Measurements from ENCODE around the gene RELL1. TPM values are rescaled to one million over a fixed set of nuclear protein-coding genes. Genes with fewer than 3 reads are reported as not detected.

RELL1 gene
- 100 to 1,000 TPM in 1 of 4 donors, 10 to 100 TPM in 3; 65.4 to 158 (median 82.5) TPM for total RNA-seq

GRCh38 chr4:37686373-37687193, at the start of gene RELL1:
Gene RELL1, minus strand, starts transcription at chr4:37686376. Its CDS starts 89 bp downstream, at chr4:37686287.
- DNase-seq (ENCODE audit: low spot score) (peak; percentile 98), ATAC-seq (ENCODE audit: low FRiP score) (peak; percentile 98)
- no peak for TF ChIP-seq CTCF (IDR thresholded peaks at IDR 0.05)

GRCh38 chr4:37735578-37735977, 49.4 kb upstream of the RELL1 start:
- no peak for TF ChIP-seq CTCF (IDR thresholded peaks at IDR 0.05)
- no peak for ATAC-seq (ENCODE audit: low FRiP score)
- no peak for DNase-seq (ENCODE audit: low spot score)

GRCh38 chr4:37734989-37735388, 48.8 kb upstream of the RELL1 start:
- no peak for DNase-seq (ENCODE audit: low spot score)
- no peak for TF ChIP-seq CTCF (IDR thresholded peaks at IDR 0.05)
- ATAC-seq (ENCODE audit: low FRiP score): no peak

- ATAC-seq (ENCODE audit: low FRiP score): no peak
- no peak for TF ChIP-seq CTCF (IDR thresholded peaks at IDR 0.05)
- no peak for DNase-seq (ENCODE audit: low spot score)
These were observed 47.2 kb upstream of the RELL1 start for GRCh38 chr4:37733240-37733867.

GRCh38 chr4:37732526-37733186, 46.5 kb upstream of the RELL1 start:
- ATAC-seq (ENCODE audit: low FRiP score): no peak
- no peak for DNase-seq (ENCODE audit: low spot score)
- TF ChIP-seq CTCF (IDR thresholded peaks at IDR 0.05): no peak

GRCh38 chr4:37729649-37730004, 43.5 kb upstream of the RELL1 start:
- no peak for TF ChIP-seq CTCF (IDR thresholded peaks at IDR 0.05)
- ATAC-seq (ENCODE audit: low FRiP score): no peak
- DNase-seq (ENCODE audit: low spot score): no peak
